ENCODE measurements around the gene AGBL4. TPM values are rescaled to one million over a fixed set of nuclear protein-coding genes. Genes with fewer than 3 reads are reported as not detected.

Gene AGBL4
- polyA plus RNA-seq, 1 donor (not counting 4 experiments of a cell fraction or from before 2014, with no cell fraction given) = not detected

DNA sequence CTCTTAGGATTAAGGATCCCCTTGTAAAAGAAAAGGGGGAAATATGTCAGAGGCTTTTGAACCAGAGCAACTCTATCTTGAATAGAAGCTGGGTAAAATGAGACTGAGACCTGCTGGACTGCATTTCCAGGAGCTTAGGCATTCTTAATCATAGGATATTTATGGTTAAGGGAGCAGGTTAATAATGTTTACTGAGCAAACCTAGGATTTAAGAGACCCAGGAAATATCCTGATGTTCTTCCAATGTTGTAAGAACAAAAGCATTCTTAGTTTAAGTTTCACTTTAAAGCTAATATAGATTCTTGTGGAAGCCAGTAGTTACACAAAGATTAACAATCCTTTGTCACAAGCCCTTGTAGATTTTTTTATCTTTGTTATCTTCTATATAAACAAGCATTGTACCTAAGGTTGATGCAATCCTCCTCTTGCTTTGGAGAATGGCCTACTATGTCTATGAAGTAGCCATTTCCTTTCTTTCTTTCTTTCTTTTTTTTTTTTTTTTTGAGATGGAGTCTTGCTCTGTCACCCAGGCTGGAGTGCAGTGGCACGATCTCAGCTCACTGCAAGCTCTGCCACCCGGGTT is 676.9 kb downstream of the AGBL4 start:
- DNase-seq (ENCODE audit: low read depth, low spot score) (no peak), FAIRE-seq (no peak)
- Histone ChIP-seq H3K9me1 (ENCODE audit: control insufficient read depth, extremely low read depth, insufficient read depth, low read length) (no peaks in the 10 kb centered on the region), H3K9me3 (ENCODE audit: control insufficient read depth, low read depth, low read length) (no peaks in the 10 kb centered on the region), H3K27ac (ENCODE audit: control insufficient read depth, insufficient read depth, low read length) (no peak overlapping the region), H4K20me1 (ENCODE audit: control insufficient read depth, extremely low read depth, insufficient read depth, low read length) (no peaks in the 10 kb centered on the region), H3K27me3 (ENCODE audit: control insufficient read depth, extremely low read depth, insufficient read depth, low read length) (no peaks in the 10 kb centered on the region), H3K4me2 (ENCODE audit: control insufficient read depth, extremely low read depth, insufficient read depth, low read depth, low read length) (no peak overlapping the region), H3K9ac (ENCODE audit: control insufficient read depth, extremely low read depth, insufficient read depth, low read length) (no peak overlapping the region), H2AFZ (ENCODE audit: control insufficient read depth, low read length) (no peak overlapping the region), H3K4me3 (ENCODE audit: control insufficient read depth in 2 of 3, extremely low read depth in 1 of 3, insufficient read depth in 2 of 3, low read depth in 1 of 3, low read length in 3 of 3) (no peak overlapping the region), H3K36me3 (ENCODE audit: control insufficient read depth in 2 of 2, extremely low read depth in 1 of 2, insufficient read depth in 2 of 2, low read length in 2 of 2) (no peaks in the 10 kb centered on the region), H3K79me2 (ENCODE audit: control insufficient read depth, insufficient read depth, low read length) (no peaks in the 10 kb centered on the region), H3K4me1 (ENCODE audit: control insufficient read depth, extremely low read depth, insufficient read depth, low read length) (no peaks in the 10 kb centered on the region)
- dilution Hi-C loops (cut with MboI; ENCODE audit: extremely low pct_ligation_motif_present, low sequenced_read_pairs) = no loop called here
- TF ChIP-seq EZH2 (IDR thresholded peaks at IDR 0.05; ENCODE audit: low read length) = no peak
- TF ChIP-seq, protein P1, sequence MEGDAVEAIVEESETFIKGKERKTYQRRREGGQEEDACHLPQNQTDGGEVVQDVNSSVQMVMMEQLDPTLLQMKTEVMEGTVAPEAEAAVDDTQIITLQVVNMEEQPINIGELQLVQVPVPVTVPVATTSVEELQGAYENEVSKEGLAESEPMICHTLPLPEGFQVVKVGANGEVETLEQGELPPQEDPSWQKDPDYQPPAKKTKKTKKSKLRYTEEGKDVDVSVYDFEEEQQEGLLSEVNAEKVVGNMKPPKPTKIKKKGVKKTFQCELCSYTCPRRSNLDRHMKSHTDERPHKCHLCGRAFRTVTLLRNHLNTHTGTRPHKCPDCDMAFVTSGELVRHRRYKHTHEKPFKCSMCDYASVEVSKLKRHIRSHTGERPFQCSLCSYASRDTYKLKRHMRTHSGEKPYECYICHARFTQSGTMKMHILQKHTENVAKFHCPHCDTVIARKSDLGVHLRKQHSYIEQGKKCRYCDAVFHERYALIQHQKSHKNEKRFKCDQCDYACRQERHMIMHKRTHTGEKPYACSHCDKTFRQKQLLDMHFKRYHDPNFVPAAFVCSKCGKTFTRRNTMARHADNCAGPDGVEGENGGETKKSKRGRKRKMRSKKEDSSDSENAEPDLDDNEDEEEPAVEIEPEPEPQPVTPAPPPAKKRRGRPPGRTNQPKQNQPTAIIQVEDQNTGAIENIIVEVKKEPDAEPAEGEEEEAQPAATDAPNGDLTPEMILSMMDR (optimal IDR thresholded peaks at IDR 0.05 in 1 of 3, IDR thresholded peaks at IDR 0.05 in 1 of 3, conservative IDR thresholded peaks at IDR 0.05 in 1 of 3; ENCODE audit: extremely low read depth in 1 of 3, insufficient read depth in 2 of 3, low read length in 3 of 3) = no peak

DNA sequence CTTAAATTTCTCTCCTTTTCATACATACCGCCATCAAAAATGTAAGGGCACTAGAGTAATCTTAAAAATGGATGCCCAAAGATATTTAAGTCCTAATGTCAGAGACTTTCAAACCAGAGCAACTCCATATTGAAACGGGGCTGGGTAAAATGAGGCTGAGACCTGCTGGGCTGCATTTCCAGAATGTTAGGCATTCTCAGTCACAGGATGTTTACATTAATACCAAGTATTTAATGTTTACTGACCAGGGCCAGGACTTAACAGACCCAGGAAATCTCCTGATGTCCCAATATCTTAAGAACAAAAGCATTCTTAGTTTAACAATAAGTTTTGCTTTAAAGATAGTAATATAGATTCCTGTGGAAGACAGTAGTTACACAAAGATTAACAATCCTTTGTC is 683.2 kb downstream of the AGBL4 start:
- Histone ChIP-seq H3K9me3 (ENCODE audit: control insufficient read depth, low read depth, low read length) (no peaks in the 10 kb centered on the region), H3K9ac (ENCODE audit: control insufficient read depth, extremely low read depth, insufficient read depth, low read length) (no peak overlapping the region), H3K27me3 (ENCODE audit: control insufficient read depth, extremely low read depth, insufficient read depth, low read length) (no peaks in the 10 kb centered on the region), H3K4me2 (ENCODE audit: control insufficient read depth, extremely low read depth, insufficient read depth, low read depth, low read length) (no peak overlapping the region), H2AFZ (ENCODE audit: control insufficient read depth, low read length) (no peak overlapping the region), H3K27ac (ENCODE audit: control insufficient read depth, insufficient read depth, low read length) (no peak overlapping the region), H4K20me1 (ENCODE audit: control insufficient read depth, extremely low read depth, insufficient read depth, low read length) (no peaks in the 10 kb centered on the region), H3K36me3 (ENCODE audit: control insufficient read depth in 2 of 2, extremely low read depth in 1 of 2, insufficient read depth in 2 of 2, low read length in 2 of 2) (no peaks in the 10 kb centered on the region), H3K9me1 (ENCODE audit: control insufficient read depth, extremely low read depth, insufficient read depth, low read length) (no peaks in the 10 kb centered on the region), H3K4me1 (ENCODE audit: control insufficient read depth, extremely low read depth, insufficient read depth, low read length) (no peaks in the 10 kb centered on the region), H3K4me3 (ENCODE audit: control insufficient read depth in 2 of 3, extremely low read depth in 1 of 3, insufficient read depth in 2 of 3, low read depth in 1 of 3, low read length in 3 of 3) (no peak overlapping the region), H3K79me2 (ENCODE audit: control insufficient read depth, insufficient read depth, low read length) (no peaks in the 10 kb centered on the region)
- no peak for TF ChIP-seq EZH2 (IDR thresholded peaks at IDR 0.05; ENCODE audit: low read length)
- TF ChIP-seq, protein P1 (optimal IDR thresholded peaks at IDR 0.05 in 1 of 3, IDR thresholded peaks at IDR 0.05 in 1 of 3, conservative IDR thresholded peaks at IDR 0.05 in 1 of 3; ENCODE audit: extremely low read depth in 1 of 3, insufficient read depth in 2 of 3, low read length in 3 of 3) = no peak
- dilution Hi-C loops (cut with MboI; ENCODE audit: extremely low pct_ligation_motif_present, low sequenced_read_pairs) = no loop called here
- DNase-seq (ENCODE audit: low read depth, low spot score) = no peak
- no peak for FAIRE-seq

All from keratinocyte (primary cell).